ENCODE results near the gene KRTAP10-9.

- TF ChIP-seq CTCF (conservative IDR thresholded peaks at IDR 0.05) = no peak
- TF ChIP-seq ZFX (IDR thresholded peaks at IDR 0.05) = no peak
Measured at GRCh38 chr21:44639331-44639655, 12.4 kb downstream of the KRTAP10-9 start.
